GM21526 (cell line): Measurements from ENCODE around the gene KCNK18.
"Not testable (repeated sequence)": the region's sequence is repeated elsewhere in the genome, so short reads cannot be mapped to it uniquely, and the experiment has no call there.

Experiments used
- ATAC-seq: cut with Tn5 transposase; IDR thresholded peaks from one replicate; pipeline ENCODE4 v1.9.1; 2021; ENCODE audit warnings: moderate library complexity; ENCODE audit not compliant: unreplicated experiment, low FRiP score

Gene KCNK18

DNA sequence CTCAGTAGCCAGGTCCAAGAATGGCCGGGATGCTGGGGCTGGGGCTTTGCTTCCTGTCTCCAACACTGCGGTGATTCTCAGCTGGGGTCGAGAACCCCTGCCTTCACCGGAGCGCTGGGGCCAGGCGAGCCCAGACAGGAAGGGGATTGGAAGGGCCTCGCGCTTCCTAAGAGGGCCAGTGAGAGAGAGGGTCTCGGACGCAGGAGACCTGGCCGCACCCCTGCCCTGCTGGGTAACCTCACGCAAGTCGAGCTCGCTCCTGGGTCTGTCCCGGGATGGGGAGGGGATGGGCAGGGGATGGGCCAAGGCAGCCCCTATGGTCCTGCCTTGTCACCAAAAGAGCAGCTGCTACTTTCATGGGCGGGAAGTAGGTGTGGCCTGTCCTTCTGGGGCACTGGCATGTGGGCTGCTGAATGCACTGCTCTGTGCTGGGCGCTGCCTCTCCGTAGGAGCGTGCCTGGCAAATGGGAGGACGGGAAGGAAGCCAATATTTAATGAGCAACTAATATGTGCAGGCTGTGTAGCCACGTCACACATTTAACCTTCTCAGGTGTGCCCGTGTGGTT is 20.0 kb downstream of the KCNK18 start:
- ATAC-seq, result peak; percentile 30

GRCh38 chr10:117218654-117219053 is 21.4 kb downstream of the KCNK18 start:
- ATAC-seq, result no peak

- ATAC-seq, result no peak
Measured at GRCh38 chr10:117221156-117221711, 23.9 kb downstream of the KCNK18 start.

GRCh38 chr10:117222552-117222951 is 25.3 kb downstream of the KCNK18 start:
- no peak for ATAC-seq

GRCh38 chr10:117222976-117223692 is 25.8 kb downstream of the KCNK18 start:
- no peak for ATAC-seq

- no peak for ATAC-seq
Measured at GRCh38 chr10:117223693-117224430, 26.6 kb downstream of the KCNK18 start.

DNA sequence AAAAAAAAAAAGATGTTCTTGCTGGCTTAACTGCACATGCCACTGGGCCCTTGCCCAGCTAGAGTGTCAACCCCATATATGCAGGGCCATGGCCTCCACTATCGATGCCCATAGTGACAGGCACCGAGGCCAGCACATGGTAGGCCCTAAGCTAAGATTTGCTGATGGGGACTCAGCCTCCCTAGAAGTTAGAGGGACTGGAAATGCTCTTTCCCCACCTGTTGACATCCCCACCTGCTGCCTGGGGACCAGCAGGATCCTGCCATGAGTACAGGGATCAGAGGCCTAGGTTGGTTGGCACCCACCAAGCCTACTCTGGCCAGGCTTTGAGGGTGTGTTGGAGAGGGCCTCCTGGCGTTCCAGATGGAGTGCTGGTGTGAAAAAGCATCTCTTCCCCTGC is 27.6 kb downstream of the KCNK18 start:
- no peak for ATAC-seq

- ATAC-seq, result no peak
Measured at GRCh38 chr10:117226813-117227451, 29.6 kb downstream of the KCNK18 start.

DNA sequence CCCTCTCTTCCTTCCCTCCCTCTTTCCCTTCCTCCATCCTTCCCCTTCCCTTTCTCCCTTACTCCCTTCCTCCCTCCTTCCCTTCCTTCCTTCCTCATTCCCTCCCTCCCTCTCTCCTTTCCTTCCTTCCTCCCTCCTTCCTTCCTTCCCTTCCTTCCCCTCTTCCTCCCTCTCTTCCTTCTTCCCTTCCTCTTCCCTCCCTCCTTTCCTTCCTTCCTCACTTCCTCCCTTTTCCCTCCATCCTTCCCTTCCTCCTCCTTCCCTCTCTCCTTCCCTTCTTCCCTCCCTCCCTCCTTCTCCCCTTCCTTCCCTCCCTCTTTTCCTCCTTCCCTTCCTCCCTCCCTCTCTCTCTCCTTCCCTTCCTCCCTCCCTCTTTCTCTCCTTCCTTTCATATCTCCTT is 30.9 kb downstream of the KCNK18 start:
- no peak for ATAC-seq

DNA sequence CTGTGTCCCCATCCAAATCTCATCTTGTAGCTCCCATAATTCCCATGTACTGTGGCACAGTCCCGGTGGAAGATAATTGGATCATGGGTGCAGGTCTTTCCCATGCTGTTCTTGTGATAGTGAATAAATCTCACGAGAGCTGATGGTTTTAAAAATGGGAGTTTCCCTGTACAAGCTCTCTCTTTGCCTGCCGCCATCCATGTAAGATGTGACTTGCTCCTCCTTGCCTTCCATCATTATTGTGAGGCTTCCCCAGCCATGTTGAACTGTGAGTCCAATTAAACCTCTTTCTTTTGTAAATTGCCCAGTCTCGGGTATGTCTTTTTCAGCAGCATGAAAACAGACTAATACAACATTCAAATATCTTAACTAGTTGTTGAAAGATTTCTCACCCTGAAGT is 32.8 kb downstream of the KCNK18 start:
- not testable (repeated sequence) for ATAC-seq

DNA sequence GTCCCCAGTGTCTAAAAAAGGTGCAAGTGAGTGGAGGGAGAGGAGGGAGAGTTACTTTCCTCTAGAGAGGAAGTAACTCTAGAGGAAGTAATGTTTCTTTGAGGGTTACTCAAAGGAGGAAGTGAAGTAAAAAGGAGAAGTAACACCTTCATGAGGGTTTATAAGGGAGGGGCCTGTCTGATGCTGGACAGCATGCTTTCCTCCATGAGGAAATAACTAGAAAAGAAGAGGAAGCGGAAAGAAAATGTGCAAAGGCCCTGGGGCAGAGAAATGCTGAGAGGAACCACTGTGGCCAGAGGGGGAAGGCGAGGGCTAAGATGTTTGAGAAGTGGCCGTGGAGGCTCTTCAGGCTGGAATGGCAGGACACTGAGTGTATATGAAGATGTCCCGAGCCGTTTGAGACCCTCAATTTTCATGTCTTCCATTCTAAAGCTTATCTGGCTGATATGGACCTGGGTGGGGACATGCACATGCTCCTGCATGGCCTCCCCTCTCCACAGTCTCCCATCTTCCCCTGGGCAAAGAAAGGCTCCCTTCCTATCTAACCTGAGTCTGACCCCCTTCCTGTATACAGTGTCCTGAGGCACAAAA is 40.2 kb downstream of the KCNK18 start:
- ATAC-seq, result no peak

DNA sequence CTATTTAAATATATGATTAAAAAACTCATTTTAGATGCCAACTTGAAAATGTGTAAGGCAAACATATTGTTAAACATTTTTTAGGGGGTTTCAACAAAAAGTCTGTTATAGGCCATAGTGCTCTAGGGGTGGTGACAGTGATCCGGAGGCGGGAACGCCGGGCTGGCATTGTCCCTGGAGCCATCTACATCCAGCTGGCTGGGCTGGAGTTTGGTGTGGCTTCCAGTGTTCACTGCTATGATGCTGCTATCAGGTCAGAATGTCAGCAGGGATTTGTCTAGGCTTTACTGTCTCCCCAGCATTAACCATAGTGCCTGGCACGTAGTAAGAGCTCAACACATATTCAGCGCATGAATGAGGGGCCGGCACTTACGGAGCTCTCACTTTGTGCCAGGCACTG is 41.8 kb downstream of the KCNK18 start:
- ATAC-seq, result no peak

DNA sequence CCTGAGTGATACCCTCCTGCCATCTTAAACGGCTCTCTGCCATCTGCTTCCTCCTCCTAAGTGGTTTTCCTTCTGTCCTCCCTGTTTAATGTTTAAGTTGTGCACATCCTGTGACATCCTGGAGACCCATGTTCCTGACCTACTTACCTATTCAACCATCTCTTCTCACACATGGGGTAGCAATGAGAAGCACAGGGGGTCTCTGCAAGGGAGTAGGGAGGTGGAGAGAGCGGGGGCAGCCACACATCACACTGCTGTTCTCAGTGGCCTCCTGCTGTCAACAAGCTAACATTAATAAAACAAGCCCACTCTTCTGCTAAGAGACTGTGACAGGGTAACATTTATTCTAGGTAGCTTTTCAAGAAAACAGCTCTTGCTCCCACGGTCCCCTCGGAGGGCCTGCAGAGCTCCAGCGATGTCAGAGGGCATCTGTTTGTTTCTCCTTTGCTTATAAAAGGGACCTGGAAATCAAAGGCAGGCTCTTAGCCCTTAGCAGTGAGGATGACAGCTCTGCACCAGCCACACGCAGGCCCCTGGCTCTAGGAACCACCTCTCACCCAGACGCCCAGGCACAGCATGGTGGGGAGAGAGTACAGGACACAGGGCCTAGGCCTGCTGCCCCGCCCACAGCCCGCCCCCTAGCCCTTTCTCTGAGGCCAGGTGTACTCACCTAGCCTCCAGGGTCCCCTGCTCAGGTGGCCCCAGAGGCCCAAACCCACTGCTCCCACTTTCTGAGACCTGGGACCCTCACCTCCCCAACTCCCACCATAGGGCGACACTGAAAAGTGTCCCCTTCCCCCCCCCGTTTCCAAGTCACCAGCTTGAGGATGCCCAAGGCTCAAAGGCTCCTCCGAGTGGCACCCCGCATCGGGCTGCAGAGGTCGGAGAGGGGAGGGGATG is 42.7 kb downstream of the KCNK18 start:
- no peak for ATAC-seq

- no peak for ATAC-seq
Measured at GRCh38 chr10:117240621-117241529, 43.6 kb downstream of the KCNK18 start, which contains the start of gene SLC18A2. SLC18A2 (plus strand) TSS chr10:117241114; CDS start chr10:117241694, 580 bp downstream.

- no peak for ATAC-seq
Measured at GRCh38 chr10:117241541-117242462, 44.5 kb downstream of the KCNK18 start.

GRCh38 chr10:117242463-117242832 is 45.2 kb downstream of the KCNK18 start:
- no peak for ATAC-seq

DNA sequence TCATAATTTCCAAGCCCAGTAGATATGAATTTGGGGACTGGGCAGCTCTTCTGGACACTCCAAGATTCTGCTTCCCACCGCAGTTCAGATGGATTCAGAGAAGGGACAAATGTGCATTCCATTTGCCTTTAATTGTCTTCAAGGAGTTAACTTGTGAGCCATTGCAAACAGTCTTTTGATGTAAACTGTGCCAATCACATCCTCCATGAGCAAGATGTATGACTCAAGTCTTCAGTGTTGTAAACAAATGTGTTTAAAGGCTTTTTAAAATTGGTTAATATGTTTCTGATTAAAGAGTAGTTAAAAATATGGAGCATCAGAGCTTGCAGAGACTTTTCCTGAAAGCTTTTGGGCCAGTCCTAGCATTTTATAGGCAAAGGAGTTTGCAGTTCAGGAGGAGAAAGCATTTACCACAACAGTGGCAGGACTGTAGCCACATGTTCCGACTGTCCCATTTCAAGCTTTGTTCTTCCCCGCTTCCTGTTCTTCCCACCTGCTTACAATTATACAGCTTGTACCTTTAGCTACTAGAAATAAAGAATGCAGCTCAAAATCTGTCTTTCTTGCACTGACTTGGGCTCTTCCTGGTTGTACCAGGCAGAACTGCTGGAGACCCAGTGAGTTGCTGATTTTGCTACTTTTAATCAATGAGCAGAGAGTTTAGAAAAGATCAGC is 49.8 kb downstream of the KCNK18 start:
- ATAC-seq, result no peak
